GM12892 (cell line): ENCODE data around the gene LACTBL1.

Source experiments
- DNase-seq: peaks from one replicate; pipeline ENCODE4 v3.0.0; 2011; ENCODE audit not compliant: insufficient read length
- FAIRE-seq: peaks from 2 replicates; lab custom pipeline; 2011; peaks lifted over from hg19 to GRCh38; lab: Jason Lieb, UNC
- POLR2A ChIP-seq: IDR thresholded peaks from 2 replicates; pipeline ENCODE4 v1.6.1; 2011; ENCODE audit warnings: low read depth, low read length, control low read depth
- POLR2AphosphoS5 ChIP-seq: IDR thresholded peaks from 2 replicates; pipeline ENCODE4 v1.6.1; 2011; ENCODE audit warnings: low read depth, low read length, control low read depth
- TAF1 ChIP-seq: IDR thresholded peaks from 2 replicates; pipeline ENCODE4 v1.6.1; 2011; ENCODE audit warnings: low read depth, mild to moderate bottlenecking, control low read depth, low read length, borderline replicate concordance

Gene LACTBL1

DNA sequence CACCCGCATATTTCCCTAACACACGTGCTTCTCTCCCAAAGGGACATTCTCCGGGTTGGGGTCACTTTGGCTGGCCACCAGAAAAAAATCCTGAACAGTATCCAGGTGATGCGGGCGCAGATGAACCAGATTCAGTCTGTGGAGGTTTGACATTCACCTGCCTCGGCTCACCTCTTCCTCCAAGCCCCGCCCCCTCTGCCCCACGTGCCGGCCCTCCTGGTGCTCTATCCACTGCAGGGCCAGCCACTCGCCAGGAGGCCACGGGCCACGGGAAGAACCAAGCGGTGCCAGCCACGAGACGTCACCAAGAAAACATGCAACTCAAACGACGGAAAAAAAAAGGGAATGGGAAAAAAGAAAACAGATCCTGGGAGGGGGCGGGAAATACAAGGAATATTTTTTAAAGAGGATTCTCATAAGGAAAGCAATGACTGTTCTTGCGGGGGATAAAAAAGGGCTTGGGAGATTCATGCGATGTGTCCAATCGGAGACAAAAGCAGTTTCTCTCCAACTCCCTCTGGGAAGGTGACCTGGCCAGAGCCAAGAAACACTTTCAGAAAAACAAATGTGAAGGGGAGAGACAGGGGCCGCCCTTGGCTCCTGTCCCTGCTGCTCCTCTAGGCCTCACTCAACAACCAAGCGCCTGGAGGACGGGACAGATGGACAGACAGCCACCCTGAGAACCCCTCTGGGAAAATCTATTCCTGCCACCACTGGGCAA, 59.1 kb downstream of the LACTBL1 start:
- DNase-seq (no peak), FAIRE-seq (no peak)
- no peak for TF ChIP-seq TAF1
- no peak for TF ChIP-seq POLR2AphosphoS5

DNA sequence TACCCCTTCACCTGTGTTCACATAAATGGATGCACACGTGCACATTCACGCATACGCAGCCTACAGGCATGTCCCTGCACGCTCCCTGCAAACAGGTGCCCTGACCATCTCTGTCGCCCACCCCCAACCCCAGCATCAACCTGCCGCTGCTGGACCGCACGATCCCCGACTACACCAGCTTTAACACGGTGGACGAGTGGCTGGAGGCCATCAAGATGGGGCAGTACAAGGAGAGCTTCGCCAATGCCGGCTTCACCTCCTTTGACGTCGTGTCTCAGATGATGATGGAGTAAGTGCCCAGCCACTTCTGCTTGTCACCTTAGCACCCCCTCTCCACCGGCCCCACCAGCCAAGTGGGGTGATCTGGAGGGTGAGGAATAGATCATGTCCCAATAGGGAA, 60.4 kb downstream of the LACTBL1 start:
- DNase-seq, result no peak
- no peak for FAIRE-seq
- TF ChIP-seq TAF1 (no peak), POLR2AphosphoS5 (no peak), POLR2A (no peak)

- no peak for FAIRE-seq
- no peak for DNase-seq
- no peak for TF ChIP-seq POLR2A
- no peak for TF ChIP-seq TAF1
- TF ChIP-seq POLR2AphosphoS5, result no peak
Observed at GRCh38 chr1:22910986-22911651, 61.5 kb downstream of the LACTBL1 start.

- TF ChIP-seq POLR2AphosphoS5, result no peak
- TF ChIP-seq POLR2A, result no peak
- TF ChIP-seq TAF1, result no peak
- DNase-seq, result no peak
- no peak for FAIRE-seq
Observed at GRCh38 chr1:22910286-22910685, 62.4 kb downstream of the LACTBL1 start.

GRCh38 chr1:22908880-22909426, 63.7 kb downstream of the LACTBL1 start:
- DNase-seq (no peak), FAIRE-seq (no peak)
- TF ChIP-seq TAF1 (no peak), POLR2AphosphoS5 (no peak), POLR2A (no peak)

DNA sequence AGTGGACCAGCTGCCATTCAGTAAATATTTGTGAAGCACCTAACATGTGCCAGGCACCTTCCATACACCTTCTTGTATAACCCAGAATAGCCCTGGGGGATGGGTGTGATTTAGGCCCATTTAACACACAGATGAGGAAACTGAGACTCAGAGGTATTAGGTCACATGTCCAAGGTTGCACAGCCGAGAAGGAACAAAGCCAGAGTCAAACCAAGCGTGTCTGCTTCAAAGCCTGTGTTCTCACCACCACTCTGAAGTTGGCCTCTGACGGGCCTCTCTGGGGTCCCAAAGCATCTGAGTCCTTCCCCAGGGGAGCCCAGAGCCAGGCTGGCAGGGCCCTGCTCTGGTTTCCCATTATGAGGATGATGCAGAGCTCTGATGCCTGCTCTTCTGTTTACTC, 65.1 kb downstream of the LACTBL1 start:
- no peak for FAIRE-seq
- TF ChIP-seq TAF1 (no peak), POLR2A (no peak), POLR2AphosphoS5 (no peak)
- DNase-seq, result no peak

GRCh38 chr1:22906968-22907367, 65.7 kb downstream of the LACTBL1 start:
- DNase-seq (no peak), FAIRE-seq (no peak)
- TF ChIP-seq POLR2A (no peak), POLR2AphosphoS5 (no peak), TAF1 (no peak)

DNA sequence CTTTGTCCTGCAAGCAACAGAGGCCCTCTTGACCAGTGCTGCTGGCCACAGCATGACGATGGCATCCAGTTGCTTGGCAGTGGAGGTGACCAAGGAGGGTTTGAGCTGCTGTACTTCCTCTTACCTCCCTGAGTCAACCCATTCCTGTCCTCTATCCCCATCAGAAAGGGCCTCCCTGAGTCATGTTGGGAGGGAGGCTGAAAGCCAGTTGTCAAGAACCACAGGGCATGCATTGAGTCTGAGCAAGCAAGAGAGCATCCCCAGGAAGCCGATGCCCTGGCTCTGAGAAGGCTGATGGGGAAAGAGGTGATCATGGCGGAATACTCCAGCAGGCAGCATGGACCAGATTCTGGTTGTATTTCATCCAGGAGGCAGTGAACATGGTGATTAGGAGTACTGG, 69.6 kb downstream of the LACTBL1 start:
- FAIRE-seq (no peak), DNase-seq (no peak)
- TF ChIP-seq TAF1 (no peak), POLR2AphosphoS5 (no peak), POLR2A (no peak)
